Measurements from ENCODE around the gene RABGGTB.

GRCh38 chr1:75794382-75794781 lies 8.3 kb downstream of the RABGGTB start:
- TF ChIP-seq CTCF (conservative IDR thresholded peaks at IDR 0.05; ENCODE audit: low read depth in 2 of 2) = no peak
- no peak for TF ChIP-seq POLR2AphosphoS5 (IDR thresholded peaks at IDR 0.05; ENCODE audit: low read depth)
- TF ChIP-seq EZH2 (IDR thresholded peaks at IDR 0.05; ENCODE audit: low read depth, unreplicated experiment) = no peak
- TF ChIP-seq REST (IDR thresholded peaks at IDR 0.05; ENCODE audit: unreplicated experiment) = no peak
- no peak for TF ChIP-seq ZNF114 (CRISPR knock-in tag; IDR thresholded peaks at IDR 0.05)
- TF ChIP-seq EZH2phosphoT487 (IDR thresholded peaks at IDR 0.05; ENCODE audit: unreplicated experiment) = no peak
- TF ChIP-seq STAT1 (IDR thresholded peaks at IDR 0.05; ENCODE audit: unreplicated experiment) = no peak
- no peak for TF ChIP-seq ETS1 (IDR thresholded peaks at IDR 0.05)
- TF ChIP-seq JUNB (IDR thresholded peaks at IDR 0.05; ENCODE audit: unreplicated experiment) = no peak
- TF ChIP-seq ZNF331 (CRISPR knock-in tag; IDR thresholded peaks at IDR 0.05; ENCODE audit: low read depth) = no peak
- TF ChIP-seq CREB1 (CRISPR knock-in tag; IDR thresholded peaks at IDR 0.05; ENCODE audit: low read depth) = no peak
- TF ChIP-seq NANOG (IDR thresholded peaks at IDR 0.05; ENCODE audit: borderline replicate concordance) = no peak

Measured in GM23338 (cell line).